Gastroesophageal sphincter (tissue), 3 donors: Measurements from ENCODE around the gene CNTN2.

Experiments
- EP300 ChIP-seq: sonication (generic); formaldehyde crosslinking; IDR thresholded peaks from one replicate; pipeline ENCODE4 v1.6.1; 2017; ENCODE audit warnings: antibody characterized with exemption, mild to moderate bottlenecking
- POLR2A ChIP-seq, 2 donors: fragments of 450-650 bp; IDR thresholded peaks; one replicate each; pipeline ENCODE4 v1.6.1; 2017; ENCODE audit warnings: antibody characterized with exemption in 2 of 2, mild to moderate bottlenecking in 2 of 2, moderate library complexity in 1 of 2
- POLR2AphosphoS5 ChIP-seq: sonication (generic); formaldehyde crosslinking; IDR thresholded peaks from one replicate; pipeline ENCODE4 v1.6.1; 2017; ENCODE audit warnings: antibody characterized with exemption
- TF ChIP-seq, protein P1 (sequence below), 4 experiments: fragments of 200-600 bp in 2 of 4; fragments of 450-650 bp in 2 of 4; sonication (generic) in 1 of 4; IDR thresholded peaks; one replicate each; pipeline ENCODE4 v1.5.1; 2017 to 2019; ENCODE audit warnings: antibody characterized with exemption in 4 of 4, mild to moderate bottlenecking in 2 of 4, moderate library complexity in 2 of 4

DNA sequence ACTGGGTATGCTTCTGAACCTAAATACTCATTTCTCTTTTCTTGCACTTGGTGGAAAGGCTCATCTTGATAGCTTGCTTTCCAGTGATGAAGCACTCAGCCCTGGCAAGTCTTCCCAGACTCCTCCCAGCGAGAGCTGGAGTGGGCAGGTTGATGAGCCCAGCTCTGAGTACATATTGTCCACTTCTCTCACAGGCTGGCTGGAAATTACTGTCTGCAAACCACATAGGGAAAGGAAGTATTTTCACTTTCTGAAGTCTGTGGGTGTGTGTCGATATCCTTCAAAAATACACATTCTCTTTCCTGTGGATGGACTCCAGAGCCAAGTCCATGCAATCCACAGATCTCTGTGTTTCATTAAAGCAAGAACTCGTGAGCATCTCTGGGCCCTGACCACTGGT is 38.7 kb upstream of the CNTN2 start:
- TF ChIP-seq, protein P1, sequence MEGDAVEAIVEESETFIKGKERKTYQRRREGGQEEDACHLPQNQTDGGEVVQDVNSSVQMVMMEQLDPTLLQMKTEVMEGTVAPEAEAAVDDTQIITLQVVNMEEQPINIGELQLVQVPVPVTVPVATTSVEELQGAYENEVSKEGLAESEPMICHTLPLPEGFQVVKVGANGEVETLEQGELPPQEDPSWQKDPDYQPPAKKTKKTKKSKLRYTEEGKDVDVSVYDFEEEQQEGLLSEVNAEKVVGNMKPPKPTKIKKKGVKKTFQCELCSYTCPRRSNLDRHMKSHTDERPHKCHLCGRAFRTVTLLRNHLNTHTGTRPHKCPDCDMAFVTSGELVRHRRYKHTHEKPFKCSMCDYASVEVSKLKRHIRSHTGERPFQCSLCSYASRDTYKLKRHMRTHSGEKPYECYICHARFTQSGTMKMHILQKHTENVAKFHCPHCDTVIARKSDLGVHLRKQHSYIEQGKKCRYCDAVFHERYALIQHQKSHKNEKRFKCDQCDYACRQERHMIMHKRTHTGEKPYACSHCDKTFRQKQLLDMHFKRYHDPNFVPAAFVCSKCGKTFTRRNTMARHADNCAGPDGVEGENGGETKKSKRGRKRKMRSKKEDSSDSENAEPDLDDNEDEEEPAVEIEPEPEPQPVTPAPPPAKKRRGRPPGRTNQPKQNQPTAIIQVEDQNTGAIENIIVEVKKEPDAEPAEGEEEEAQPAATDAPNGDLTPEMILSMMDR (IDR thresholded peaks at IDR 0.05), result no peak
- TF ChIP-seq EP300 (no peak), POLR2AphosphoS5 (no peak), POLR2A (IDR thresholded peaks at IDR 0.05) (no peak)
